Erythroblast (primary cell): ENCODE measurements around the gene MPPED1.

Experiments
- GATA1 ChIP-seq: IDR thresholded peaks from 2 replicates; pipeline ENCODE4 v1.6.1; 2011; ENCODE audit warnings: low read depth, mild to moderate bottlenecking, control low read depth, low read length, moderate library complexity
- POLR2A ChIP-seq: IDR thresholded peaks from 2 replicates; pipeline ENCODE4 v1.6.1; 2011; ENCODE audit warnings: mild to moderate bottlenecking, low read length

- TF ChIP-seq POLR2A = no peak
- TF ChIP-seq GATA1 = no peak
Observed at GRCh38 chr22:43541022-43541421, 129.2 kb downstream of the MPPED1 start.
